ENCODE results near the gene NUDT16L1.

- TF ChIP-seq IRF1 (CRISPR knock-in tag; IDR thresholded peaks at IDR 0.05) = no peak
- no peak for TF ChIP-seq CTCF (IDR thresholded peaks at IDR 0.05)
- no peak for TF ChIP-seq ZNF121 (CRISPR knock-in tag; IDR thresholded peaks at IDR 0.05)
These were observed 38.3 kb upstream of the NUDT16L1 start for GRCh38 chr16:4654964-4655590.
